GM21515 (cell line): Measurements from ENCODE around the gene POU2AF2.
"Not testable (repeated sequence)": the region's sequence is repeated elsewhere in the genome, so short reads cannot be mapped to it uniquely, and the experiment has no call there.

Source experiments
- ATAC-seq: cut with Tn5 transposase; IDR thresholded peaks from one replicate; pipeline ENCODE4 v1.9.1; 2021; ENCODE audit not compliant: unreplicated experiment

Gene POU2AF2

DNA sequence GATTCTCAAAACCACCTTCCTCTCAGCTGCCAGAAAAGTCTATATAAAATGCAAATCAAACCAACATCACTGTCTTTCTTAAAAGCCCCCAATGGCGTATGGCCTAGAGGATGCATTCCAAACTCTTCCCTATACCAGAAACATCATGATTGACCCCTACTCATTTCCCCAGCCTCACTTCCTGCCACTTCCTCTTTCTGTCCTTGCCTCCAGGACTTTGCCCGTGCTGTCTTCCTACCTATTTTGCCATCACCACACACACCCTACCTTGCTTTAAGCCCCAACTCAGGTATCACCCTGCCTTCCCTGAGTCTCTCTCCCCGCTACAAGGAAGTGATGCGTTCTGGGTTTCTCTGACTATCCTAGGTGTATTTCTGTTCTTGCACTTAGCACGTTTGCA lies 8.1 kb downstream of the POU2AF2 start:
- no peak for ATAC-seq

DNA sequence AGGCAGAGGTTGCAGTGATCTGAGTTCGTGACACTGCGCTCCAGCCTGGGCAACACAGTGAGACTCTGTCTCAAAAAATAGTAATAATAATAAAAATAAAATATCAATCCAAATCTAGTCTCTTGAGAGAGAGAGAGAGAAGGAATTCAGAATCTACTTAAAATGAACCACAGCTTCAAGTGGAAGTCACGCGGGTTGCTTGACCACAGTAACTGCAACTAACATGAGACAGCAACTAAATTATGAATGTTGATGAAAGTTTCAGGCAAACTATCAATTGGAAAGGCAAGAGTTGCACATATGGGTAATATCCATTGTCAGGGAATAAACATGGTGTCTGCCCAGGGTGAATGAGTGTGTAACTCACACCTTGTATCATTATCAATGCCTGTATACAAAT lies 12.5 kb downstream of the POU2AF2 start:
- ATAC-seq, result no peak

DNA sequence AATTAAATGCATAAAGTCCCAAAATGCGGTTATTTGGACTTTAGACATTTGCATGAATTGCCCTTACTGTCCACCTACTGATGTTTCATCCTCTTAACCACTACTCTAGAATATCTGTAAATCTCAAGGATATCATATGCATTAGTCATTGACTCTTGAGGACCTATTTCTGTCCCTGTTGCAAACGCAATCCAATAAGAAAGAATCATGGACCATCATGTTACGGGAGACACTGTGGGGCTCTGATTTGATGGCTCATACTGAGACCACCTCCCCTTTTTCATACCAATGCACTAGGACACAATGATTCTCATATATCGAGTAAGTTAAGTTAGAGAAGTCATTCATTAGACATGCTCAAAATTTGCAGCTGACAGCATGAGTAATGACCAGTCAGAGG lies 14.4 kb downstream of the POU2AF2 start:
- ATAC-seq, result no peak

DNA sequence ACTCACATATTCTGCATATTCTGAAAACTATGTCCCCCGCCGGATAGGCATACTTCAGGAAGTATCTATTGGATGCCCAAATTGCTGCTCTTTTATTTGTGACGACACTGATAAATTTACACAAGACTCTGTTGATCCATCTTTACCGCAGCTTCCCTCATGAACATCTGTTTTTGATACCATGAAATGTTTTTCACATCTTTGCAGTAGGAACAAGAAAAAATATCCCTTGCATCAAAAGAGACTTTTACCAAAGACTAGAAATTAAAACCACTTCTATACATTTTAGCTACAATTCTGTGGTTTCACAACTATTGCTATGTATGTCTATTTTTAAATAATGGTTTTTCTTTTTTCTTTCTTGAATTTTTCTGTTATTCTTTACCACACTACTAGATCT lies 15.3 kb downstream of the POU2AF2 start:
- ATAC-seq, result no peak

DNA sequence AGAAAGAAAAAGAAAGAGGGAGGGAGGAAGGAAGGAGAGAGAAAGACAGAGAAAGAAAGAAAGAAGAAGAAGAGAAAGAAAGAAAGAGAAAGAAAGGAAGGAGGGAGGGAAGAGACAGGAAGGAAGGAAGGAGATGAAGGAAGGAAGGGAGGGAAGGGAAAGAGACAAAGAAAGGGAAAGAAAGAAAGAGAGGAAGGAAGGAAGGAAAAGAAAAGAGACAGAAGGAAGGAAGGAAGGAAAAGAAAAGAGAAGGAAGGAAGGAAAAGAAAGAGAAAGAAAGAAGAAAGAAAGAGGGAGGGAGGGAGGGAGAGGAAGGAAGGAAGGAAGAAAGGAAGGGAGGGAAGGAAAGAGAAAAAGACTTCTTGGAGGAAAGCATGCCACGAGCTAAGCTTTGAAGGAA lies 19.1 kb downstream of the POU2AF2 start:
- ATAC-seq, result no peak

DNA sequence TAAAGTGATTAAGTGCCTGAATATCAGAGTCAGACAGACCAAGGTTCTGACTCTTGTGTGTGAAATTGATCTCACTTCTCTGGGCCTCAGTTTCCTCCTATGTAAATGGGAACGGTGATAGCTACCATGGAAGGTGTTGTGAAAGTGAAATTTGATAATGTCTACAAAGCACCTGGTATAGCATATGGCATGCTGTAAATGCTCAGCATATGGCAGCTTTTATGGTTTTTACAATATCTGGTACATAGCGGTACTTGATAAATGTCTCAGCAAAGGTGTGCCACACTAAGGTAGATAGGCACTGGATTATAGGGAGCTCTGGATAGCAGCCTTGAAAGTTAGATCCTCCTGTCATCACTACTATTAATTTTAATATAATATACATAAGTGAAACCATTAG lies 19.9 kb downstream of the POU2AF2 start:
- no peak for ATAC-seq

DNA sequence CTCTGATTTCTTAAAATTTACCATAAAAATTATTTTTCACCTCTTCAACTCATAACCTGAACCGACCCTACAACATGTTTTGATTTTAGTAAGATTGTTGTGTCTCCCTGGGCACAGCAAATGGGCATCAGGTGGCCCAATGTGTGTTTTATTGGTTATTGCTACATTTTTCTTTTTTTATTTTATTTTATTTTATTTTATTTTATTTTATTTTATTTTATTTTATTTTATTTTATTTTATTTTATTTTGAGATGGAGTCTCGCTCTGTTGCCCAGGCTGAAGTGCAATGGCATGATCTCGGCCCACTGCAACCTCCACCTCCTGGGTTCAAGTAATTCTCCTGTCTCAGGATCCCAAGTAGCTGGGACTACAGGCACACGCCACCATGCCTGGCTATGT lies 22.8 kb downstream of the POU2AF2 start:
- not testable (repeated sequence) for ATAC-seq

DNA sequence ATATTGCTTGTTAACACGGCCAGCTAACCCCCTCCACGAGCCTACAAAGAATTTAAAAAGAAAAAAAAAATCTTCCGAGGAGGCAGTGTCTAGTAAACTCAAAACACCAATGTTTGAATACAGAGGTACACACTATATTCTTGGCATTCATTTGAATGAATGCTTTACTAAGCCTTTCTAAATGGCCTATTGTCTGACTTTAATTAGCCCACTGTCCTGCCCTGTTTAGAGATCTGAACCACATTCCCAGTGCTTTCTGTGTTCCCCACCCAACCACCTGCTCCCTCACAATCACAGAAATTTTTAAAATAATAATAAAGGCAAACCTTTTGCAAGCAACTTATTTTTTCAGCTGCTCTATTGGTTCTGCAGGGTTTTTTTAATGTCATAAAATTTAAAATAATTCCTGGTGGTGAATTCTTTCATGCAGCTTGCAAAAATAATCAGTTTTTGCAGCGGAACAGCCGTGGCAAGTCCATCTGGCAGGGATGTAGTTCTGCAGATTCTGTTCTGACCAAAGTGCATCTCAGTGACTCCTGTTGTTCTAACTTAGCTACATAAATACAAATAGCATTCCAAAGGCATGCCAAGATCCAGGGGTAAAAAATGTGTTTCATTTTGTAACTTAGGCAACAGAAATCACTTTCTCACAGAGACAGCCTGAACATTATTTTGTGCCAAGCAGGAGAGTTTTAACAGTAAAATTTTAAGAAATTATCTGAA lies 23.8 kb downstream of the POU2AF2 start:
- ATAC-seq, result no peak

DNA sequence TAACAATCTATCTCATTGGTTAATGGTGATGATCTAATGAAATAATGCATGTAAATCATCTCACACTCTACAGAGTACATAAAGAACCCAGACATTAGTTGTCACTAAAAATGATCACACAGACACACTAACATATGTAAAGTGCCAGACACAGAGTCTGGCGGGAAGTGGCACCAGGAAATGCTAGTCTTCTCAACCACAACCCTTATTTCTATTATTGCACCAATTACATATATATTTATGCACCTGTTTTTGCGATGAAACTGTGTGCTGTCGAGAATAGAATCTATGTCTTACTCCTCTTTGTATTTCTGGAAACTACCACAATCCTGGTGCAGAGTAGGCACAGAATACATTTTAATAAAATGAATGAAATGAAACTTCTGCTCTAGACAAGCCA lies 26.9 kb downstream of the POU2AF2 start:
- no peak for ATAC-seq

DNA sequence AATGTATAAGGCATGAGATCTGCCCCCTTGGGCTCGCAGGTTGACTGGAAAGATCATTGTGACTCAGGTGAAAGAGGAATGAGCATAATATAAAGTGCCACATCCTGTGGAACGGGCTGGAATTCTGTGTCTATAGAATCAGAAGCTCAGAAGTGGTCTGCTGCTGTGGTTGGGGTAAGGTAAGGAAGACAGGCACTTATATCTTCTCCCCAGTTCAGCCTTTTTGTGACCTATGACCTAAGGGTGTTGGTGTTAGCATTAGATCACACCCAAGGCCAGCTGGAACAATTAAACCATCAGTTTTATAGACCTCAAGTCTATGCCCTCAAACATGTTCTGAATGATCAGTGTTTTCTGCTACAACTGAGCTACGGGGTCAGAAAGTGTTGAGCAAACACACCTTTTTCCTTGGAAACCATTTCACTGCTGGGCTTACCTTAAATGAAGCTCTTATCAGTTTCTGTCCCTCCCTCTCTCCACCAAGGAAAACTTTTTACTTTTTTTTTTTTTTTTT lies 37.1 kb downstream of the POU2AF2 start:
- ATAC-seq, result no peak

DNA sequence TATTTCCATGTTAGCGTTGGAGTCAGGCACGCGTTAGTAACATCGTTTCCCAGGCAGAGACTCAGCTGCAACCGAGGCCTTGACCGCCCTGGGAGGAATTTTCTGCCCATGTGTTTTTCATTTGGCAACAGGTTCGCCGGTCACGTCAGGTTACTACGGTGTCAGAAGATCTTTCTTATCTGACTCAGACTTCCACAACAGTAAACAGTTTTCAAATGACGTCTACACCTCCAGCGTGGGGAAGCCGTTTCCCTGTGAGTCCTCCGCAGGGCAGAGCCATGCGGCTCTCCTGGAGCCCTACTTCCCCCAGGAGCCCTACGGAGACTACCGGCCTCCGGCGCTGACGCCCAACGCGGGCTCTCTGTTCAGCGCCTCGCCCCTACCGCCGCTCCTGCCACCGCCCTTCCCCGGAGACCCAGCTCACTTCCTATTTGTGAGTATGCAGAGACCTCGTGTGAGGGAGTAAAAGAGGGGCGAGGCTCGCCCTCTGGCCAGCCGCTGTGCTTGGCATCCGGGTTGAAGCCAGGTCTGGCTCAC lies 38.5 kb downstream of the POU2AF2 start:
- no peak for ATAC-seq

DNA sequence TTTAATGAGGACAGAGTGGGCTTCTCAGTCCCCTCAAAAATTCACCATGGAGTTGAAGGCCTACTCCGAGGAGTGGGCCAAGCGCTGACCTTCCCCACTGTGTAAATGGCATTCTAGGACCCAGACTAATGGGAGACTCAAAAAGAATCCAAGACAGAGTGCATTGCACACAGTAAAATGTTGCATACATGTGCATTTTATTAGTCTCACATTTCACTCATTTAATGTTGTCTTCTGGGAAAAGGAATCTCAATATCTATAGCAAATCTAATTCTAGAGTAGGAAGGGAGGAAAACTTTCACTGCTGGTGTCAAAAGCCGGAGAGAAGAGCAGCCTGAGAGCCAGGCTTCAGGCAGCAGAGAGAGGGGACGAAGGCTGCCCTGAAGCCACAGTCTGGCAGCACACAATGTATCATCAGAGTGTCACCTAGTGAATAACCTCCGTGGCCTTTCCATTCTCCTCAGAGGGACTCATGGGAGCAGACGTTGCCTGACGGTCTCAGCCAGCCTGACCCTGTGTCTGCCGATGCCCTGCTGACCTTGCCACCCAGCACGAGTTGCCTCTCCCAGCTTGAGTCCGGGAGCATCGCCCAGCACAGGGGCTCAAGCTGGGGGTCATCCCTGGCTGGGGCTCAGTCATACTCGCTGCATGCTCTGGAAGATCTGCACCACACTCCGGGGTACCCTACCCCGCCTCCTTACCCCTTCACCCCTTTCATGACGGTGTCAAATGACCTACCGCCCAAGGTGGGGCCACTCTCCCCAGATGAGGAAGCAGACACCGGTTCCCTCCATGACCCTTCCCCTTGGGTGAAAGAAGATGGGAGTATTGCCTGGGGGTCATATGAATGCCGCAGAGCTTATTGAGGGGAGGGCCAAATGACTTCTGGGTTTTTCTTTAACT lies 39.9 kb downstream of the POU2AF2 start:
- no peak for ATAC-seq

DNA sequence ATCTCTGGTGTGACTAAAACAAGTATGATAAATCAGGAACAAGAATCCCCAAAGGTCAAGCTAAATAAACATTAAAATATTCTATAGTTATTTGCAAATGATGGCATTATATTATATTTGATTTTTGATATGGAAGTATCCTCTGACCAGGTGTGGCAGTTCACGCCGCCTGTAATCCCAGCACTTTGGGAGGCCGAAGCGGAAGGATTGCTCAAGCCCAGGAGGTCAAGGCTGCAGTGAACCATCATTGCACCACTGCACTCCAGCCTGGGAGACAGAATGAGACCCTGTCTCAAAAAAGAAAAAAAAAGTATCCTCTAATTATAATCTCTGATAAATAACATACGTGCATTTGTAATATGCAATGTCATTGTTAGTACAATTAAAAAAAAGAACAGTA lies 46.2 kb downstream of the POU2AF2 start:
- ATAC-seq, result no peak

DNA sequence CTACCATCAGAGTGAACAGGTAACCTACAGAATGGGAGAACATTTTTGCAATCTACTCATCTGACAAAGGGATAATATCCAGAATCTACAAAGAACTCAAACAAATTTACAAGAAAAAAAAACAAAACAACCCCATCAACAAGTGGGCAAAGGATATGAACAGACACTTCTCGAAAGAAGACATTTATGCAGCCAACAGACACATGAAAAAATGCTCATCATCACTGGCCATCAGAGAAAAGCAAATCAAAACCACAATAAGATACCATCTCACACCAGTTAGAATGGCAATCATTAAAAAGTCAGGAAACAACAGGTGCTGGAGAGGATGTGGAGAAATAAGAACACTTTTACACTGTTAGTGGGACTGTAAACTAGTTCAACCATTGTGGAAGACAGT lies 46.9 kb downstream of the POU2AF2 start:
- not testable (repeated sequence) for ATAC-seq

DNA sequence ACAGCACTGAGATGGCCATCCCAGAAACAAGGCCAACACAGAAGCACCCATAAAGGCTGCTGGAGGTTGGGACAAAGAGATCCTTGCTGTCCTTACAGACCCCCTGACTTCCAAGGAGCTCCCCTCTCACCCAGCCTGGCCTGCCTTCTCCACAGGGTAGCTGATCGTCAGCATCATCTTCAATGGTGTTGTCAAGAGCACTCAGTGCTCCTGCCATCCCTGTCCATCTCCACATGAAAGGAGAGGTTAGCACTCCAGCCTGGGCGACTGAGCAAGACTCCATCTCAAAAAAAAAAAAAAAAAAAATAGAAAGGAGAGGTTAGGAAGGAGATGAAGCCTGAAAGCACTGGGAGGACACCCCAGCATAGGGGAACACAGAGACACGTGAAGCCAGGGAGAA lies 50.7 kb downstream of the POU2AF2 start:
- no peak for ATAC-seq

DNA sequence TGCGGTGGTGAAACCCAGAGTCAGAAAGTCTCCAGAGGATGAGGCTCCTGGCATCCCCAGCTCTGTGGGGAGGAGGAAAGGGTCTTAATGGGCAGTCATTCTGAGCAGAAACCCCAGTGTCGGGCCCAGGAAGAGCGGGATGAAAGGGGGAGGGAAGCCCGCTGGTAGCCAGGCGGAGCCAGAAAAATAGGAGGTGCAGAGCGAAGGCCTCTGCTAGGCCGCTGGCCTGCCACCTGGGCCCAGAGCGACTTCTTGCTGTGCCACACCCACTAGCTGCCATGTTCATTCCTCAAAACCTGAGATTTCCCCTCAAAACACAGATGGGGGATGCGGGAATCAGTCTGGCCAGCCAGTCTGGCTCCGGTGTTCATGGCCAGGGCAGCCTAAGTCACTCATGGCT lies 52.2 kb downstream of the POU2AF2 start:
- no peak for ATAC-seq

DNA sequence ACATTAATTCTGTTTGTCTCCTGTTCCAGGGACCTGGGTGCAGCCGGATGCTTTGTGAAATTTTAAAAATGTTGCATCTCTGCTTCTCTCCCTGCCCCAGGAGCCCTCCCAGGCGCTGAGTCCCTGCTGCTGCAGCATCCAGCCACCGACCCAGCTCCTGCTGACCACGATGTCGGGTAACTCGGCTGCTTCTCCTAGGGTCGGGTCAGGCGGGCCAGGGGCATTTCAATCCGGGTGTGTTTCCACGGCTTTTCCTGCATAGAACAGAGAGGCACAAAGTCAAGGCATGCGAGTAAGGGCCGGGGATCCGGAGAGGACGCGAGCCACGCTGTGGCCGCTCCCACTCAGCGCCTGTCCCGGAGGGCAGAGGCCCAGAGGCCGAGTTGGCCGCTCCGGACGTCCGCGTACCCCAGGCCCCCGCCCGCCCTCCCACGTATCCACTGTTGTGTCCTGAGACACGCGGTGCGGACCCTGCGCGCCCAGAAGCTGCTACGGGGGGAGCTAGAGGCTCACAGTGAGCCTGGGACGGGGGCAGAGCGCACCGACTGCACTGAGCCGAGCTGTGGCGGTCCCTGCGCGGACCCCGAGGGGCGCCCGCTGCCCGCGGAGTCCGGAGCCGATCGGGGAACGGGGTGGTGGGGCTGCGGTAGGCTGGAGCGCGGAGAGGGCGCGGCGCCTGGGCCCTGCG lies 53.0 kb downstream of the POU2AF2 start, which contains the start of gene POU2AF3:
Gene POU2AF3, plus strand, starts transcription at position 134 of the 688 bp plus-strand sequence. Its CDS starts 36 bp downstream, at position 170.
- ATAC-seq, result no peak

DNA sequence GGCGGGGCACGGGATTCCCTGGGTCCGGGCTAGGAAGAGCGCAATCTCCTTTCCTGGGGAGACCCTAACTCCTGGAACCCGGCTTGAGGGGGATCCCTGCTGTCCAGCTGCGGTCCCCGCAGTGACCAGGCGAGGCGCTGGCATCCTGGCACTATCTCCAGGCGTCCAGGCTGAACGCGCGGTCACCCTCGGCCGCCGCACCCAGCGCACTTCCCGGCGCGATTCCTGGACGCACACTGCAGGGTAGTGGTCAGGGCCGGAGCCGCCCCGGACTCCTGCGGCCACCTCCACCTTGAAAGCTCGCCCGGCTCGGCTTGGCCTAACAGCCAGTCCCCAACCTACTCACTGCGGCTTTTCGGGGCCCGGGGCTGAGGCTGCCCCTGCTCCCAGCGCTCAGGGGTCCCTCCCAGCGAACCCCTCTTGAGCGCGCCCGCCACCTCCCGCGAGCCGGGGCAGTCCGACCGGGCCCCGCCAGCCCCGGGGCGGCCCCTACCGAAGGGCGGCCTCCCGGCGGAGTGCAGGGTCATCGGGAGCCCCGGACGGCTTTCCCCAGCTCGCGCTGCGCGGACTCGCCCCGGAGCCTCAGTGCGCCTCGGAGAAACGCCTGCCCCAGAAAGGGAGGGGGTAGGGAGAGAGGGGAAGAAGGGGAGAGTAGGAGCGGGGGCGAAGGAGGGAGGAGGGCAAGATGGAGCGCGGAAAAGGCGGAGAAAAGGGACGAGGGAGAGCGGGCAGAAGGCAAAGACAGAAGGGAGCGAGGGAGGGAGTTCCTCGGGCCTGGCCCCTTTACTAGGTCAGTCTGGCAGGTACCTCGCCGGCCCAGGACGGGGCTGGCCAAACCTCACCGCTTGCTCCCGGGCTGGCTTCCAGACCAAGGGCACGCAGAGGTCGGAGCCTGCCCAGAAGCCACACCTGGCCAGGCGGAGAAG lies 53.8 kb downstream of the POU2AF2 start:
- peak; percentile 64 for ATAC-seq

DNA sequence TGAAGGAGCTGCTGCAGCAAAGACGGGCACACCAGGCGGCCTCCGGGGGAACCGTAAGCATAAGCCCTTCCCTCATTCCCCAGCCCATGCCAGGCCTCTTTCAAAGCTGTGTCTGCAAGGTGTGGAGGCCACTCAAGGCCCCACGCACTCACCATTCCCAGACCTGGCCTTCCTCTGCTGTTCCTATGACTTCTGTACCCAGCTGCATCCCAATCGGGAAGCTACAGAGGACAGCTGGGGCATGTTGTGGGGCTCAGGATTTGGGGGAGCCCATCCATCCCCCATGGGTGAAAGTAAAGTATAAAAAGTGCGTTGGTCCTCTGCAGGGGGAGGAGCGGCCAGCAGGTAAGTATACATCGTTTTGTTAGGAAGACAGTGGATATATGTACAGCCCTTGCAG lies 55.0 kb downstream of the POU2AF2 start:
- ATAC-seq, result no peak
